Heart left ventricle (tissue), 13 donors: ENCODE data around the gene CPNE9.

Experiments used
- POLR2A ChIP-seq, 2 donors: fragments of 450-650 bp; IDR thresholded peaks; one replicate each; pipeline ENCODE4 v1.6.1; 2017; ENCODE audit warnings: antibody characterized with exemption in 2 of 2, mild to moderate bottlenecking in 2 of 2, moderate library complexity in 2 of 2
- TF ChIP-seq, protein P1 (sequence below), 12 donors: fragments of 200-600 bp; sonication (generic) in 4 of 12; IDR thresholded peaks; one replicate each; pipeline versions ENCODE4 v1.5.0 to v1.8.0; 2018 to 2022; ENCODE audit warnings: antibody characterized with exemption in 12 of 12, mild to moderate bottlenecking in 5 of 12
- donor health status: ischemic (EF 13 %, LVEDD 7.1; RV severe dilation, severe dysfunction).
- donor health status: DM: no; HTN: yes; CAD: no.
- donor health status: DM: no; HTN: no; CAD: no.
- donor health status: ischemic (EF 25% LVEDD 6.9; RV normal size, moderate dysfunction).
- donor health status: ischemic (EF 25% LVEDD 5.7; RV mildly dilated, moderate dysfunction).
- donor health status: ischemic (EF 35%, LVEDD 5.7; RV mildly dilated, moderate dysfunction).
- donor health status: nonischemic (EF 11% LVEDD 7.7; RV severe dilation, severe dysfunction).
- donor health status: DM: yes; HTN: yes; CAD: no.
- donor health status: PGD.
- donor health status: ischemic (EF 29% LVEDD 5.4; RV normal size, mild dysfunction).
- donor health status: nonischemic (EF 23%, LVEDD 6.1; RV moderate dilation, normal function).

DNA sequence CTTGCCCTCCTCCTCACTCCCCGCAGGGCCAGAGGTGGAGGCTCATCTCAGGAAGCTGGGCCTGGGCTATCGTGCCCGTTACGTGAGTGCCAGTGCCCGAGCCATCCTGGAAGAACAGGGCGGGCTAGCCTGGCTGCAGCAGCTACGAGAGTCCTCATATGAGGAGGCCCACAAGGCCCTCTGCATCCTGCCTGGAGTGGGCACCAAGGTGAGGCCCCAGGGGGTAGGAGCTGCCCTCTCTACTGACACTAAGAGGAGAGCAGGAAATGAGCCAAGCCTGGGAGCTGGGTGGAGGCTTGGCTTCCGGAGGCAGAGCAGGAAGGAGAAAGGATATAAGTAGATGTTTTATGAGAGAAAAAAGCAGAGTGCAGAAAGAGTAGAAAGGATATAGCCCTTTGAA, 51.0 kb downstream of the CPNE9 start:
- TF ChIP-seq, protein P1, sequence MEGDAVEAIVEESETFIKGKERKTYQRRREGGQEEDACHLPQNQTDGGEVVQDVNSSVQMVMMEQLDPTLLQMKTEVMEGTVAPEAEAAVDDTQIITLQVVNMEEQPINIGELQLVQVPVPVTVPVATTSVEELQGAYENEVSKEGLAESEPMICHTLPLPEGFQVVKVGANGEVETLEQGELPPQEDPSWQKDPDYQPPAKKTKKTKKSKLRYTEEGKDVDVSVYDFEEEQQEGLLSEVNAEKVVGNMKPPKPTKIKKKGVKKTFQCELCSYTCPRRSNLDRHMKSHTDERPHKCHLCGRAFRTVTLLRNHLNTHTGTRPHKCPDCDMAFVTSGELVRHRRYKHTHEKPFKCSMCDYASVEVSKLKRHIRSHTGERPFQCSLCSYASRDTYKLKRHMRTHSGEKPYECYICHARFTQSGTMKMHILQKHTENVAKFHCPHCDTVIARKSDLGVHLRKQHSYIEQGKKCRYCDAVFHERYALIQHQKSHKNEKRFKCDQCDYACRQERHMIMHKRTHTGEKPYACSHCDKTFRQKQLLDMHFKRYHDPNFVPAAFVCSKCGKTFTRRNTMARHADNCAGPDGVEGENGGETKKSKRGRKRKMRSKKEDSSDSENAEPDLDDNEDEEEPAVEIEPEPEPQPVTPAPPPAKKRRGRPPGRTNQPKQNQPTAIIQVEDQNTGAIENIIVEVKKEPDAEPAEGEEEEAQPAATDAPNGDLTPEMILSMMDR (IDR thresholded peaks at IDR 0.05), result no peak
- TF ChIP-seq POLR2A (IDR thresholded peaks at IDR 0.05), result no peak
